Right atrium auricular region (tissue), 2 donors: ENCODE results near the gene CGAS. TPM values are rescaled to one million over a fixed set of nuclear protein-coding genes. Genes with fewer than 3 reads are reported as not detected.
A peak's percentile ranks its signal among the peaks of the same experiment; 100 is the strongest.
"Not testable (repeated sequence)": the region's sequence is repeated elsewhere in the genome, so short reads cannot be mapped to it uniquely, and the experiment has no call there.

Experiments
- DNase-seq: peaks from one replicate; pipeline ENCODE4 v3.0.0-alpha.2; 2019; ENCODE audit warnings: low spot score
- H3K27ac ChIP-seq, 2 donors: fragments of 200-600 bp; sonication (generic); 1 replicate in 1 of 2; 2 replicates in 1 of 2; pipeline ENCODE4 v1.5.1; 2016 to 2019
- H3K27me3 ChIP-seq, 2 donors: fragments of 200-600 bp; sonication (generic); one replicate each; pipeline versions ENCODE4 v1.5.1 to v1.6.0; 2017 to 2019
- H3K36me3 ChIP-seq: fragments of 200-600 bp; sonication (generic); one replicate; pipeline ENCODE4 v1.5.1; 2016
- H3K4me1 ChIP-seq, 2 donors: fragments of 200-600 bp; sonication (generic); one replicate each; pipeline versions ENCODE4 v1.5.1 to v1.6.0; 2017 to 2019
- H3K4me3 ChIP-seq, 2 donors: fragments of 200-600 bp; sonication (generic); 1 replicate in 1 of 2; 2 replicates in 1 of 2; pipeline ENCODE4 v1.5.1; 2017 to 2019; ENCODE audit warnings: mild to moderate bottlenecking in 1 of 2, moderate library complexity in 1 of 2
- H3K9me3 ChIP-seq, 2 donors: fragments of 200-600 bp; sonication (generic); one replicate each; pipeline ENCODE4 v1.5.1; 2019
- total RNA-seq, 2 donors: library from RNA; depleted of rRNA; stranded (reverse); fragments of >200 nt; gene quantifications; one replicate each; pipeline ENCODE4 v1.1.0, GENCODE V29; 2016
- TF ChIP-seq, protein P1 (sequence below), 2 donors: fragments of 200-600 bp; sonication (generic); IDR thresholded peaks; one replicate each; pipeline ENCODE4 v1.5.1; 2019; ENCODE audit warnings: antibody characterized with exemption in 2 of 2

CGAS gene
- total RNA-seq, 2 donors from 2014 or later, result 1.4 to 1.7 TPM

DNA sequence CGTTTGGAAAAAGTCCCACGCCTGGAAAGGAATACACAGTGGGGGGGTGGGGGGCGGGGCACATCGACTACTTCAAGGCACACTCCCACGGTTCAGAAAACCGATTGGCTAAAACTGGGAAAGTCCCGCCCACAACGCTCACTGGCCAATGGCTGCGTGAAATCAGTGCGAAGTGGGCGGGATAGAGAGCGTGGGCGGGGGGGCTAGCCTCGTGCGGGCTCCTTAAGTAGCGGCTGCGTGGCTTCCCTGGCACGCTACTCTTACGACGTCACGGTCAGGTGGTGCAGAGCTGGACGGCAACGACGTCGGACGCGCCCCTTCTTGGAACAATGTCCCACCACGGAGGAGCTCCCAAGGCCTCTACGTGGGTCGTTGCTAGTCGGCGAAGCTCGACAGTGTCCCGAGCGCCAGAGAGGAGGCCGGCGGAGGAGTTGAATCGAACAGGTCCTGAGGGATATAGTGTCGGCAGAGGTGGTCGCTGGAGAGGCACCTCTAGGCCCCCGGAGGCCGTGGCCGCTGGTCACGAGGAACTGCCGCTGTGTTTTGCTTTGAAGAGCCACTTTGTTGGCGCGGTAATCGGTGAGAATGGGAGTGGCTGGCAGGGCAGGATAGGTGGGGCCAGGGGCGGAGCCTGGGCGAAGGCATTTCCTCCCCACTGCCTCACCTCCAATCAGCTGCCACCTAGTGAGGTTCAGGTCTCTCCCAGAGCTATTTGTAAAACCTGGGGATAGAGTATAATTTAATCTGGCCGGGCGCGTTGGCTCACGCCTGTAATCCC, 57.3 kb downstream of the CGAS start, which contains the start of gene DDX43:
Gene DDX43 (plus strand): TSS at position 252 of the 778 bp plus-strand sequence. CDS start 78 bp downstream, at position 330.
- H3K27ac ChIP-seq, result peak within 1 kb of the TSS in 1 of 2 donors; percentile 64
- no peaks in the 10 kb centered on the region for H3K27me3 ChIP-seq
- TF ChIP-seq, protein P1, sequence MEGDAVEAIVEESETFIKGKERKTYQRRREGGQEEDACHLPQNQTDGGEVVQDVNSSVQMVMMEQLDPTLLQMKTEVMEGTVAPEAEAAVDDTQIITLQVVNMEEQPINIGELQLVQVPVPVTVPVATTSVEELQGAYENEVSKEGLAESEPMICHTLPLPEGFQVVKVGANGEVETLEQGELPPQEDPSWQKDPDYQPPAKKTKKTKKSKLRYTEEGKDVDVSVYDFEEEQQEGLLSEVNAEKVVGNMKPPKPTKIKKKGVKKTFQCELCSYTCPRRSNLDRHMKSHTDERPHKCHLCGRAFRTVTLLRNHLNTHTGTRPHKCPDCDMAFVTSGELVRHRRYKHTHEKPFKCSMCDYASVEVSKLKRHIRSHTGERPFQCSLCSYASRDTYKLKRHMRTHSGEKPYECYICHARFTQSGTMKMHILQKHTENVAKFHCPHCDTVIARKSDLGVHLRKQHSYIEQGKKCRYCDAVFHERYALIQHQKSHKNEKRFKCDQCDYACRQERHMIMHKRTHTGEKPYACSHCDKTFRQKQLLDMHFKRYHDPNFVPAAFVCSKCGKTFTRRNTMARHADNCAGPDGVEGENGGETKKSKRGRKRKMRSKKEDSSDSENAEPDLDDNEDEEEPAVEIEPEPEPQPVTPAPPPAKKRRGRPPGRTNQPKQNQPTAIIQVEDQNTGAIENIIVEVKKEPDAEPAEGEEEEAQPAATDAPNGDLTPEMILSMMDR (IDR thresholded peaks at IDR 0.05), result no peak
- peak within 1 kb of the TSS; percentile 13 to 33 for H3K4me3 ChIP-seq
- no peaks in the 10 kb centered on the region for H3K36me3 ChIP-seq
- DNase-seq, result peak; percentile 61
- H3K4me1 ChIP-seq, result no peaks in the 10 kb centered on the region
- H3K9me3 ChIP-seq, result no peaks in the 10 kb centered on the region

DNA sequence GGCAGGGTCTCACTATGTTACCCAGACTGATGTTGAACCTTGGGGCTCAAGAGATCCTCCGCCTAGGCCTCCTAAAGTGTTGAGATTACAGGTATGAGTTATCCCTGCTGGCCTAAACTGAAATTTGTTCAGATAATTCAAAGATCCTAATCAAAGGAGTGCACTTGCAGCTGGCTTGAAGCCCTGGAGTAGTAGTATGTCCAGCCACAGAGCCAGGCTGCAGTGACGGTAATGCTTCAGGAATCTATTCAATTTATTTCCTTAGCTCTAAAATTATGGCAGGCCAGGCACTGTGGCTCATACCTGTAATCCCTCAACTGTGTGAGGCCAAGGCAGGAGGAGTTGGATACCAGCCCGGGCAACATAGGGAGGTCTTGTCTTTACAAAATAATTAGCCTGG, 58.8 kb downstream of the CGAS start:
- no peaks in the 10 kb centered on the region for H3K9me3 ChIP-seq
- no peaks in the 10 kb centered on the region for H3K4me1 ChIP-seq

DNA sequence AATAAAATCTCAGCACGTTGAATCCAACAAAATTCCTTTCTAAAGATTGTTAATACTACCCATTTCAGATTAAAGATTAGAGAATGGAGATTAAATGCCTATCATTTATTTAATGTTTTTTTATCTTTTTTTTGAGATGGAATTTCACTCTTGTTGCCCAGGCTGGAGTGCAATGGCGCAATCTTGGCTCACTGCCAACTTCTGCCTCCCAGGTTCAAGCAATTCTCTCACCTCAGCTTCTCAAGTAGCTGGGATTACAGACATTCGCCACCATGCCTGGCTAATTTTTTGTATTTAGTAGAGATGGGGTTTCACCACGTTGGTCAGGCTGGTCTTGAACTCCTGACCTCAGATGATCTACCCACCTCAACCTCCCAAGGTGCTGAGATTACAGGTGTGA, 59.9 kb downstream of the CGAS start:
- not testable (repeated sequence) for DNase-seq, H3K4me1 ChIP-seq, H3K36me3 ChIP-seq, H3K9me3 ChIP-seq, H3K27ac ChIP-seq, H3K27me3 ChIP-seq, H3K4me3 ChIP-seq

More for the DNA sequence above, 58.8 kb downstream of the CGAS start:
- DNase-seq, result no peak
- Histone ChIP-seq H3K4me3 (no peak overlapping the region), H3K27me3 (no peaks in the 10 kb centered on the region), H3K27ac (no peak overlapping the region), H3K36me3 (no peaks in the 10 kb centered on the region)
- TF ChIP-seq, protein P1 (IDR thresholded peaks at IDR 0.05), result no peak

DNA sequence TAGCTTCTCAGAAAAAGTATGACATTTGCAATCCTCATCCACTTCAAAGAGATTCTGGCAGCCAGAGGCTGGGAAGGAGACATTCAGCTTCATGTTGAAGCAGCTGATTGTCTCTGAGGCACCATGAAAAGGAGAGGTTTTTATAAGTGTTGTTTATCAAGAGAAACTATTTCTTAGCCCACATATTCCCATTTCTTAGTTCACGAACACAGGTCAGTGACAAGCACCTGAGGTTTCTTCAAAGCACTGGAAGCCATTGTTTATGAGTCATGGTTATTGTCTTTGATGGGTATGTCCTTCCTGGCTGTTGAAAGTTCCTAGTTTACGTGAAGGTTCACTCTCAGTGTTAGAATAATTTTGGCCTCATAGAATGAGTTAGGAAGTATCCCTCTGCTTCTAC, 60.4 kb downstream of the CGAS start:
- Histone ChIP-seq H3K4me1 (no peaks in the 10 kb centered on the region), H3K4me3 (no peak overlapping the region), H3K27ac (no peak overlapping the region), H3K9me3 (no peaks in the 10 kb centered on the region), H3K36me3 (no peaks in the 10 kb centered on the region), H3K27me3 (no peaks in the 10 kb centered on the region)
- no peak for DNase-seq
- TF ChIP-seq, protein P1 (IDR thresholded peaks at IDR 0.05), result no peak

DNA sequence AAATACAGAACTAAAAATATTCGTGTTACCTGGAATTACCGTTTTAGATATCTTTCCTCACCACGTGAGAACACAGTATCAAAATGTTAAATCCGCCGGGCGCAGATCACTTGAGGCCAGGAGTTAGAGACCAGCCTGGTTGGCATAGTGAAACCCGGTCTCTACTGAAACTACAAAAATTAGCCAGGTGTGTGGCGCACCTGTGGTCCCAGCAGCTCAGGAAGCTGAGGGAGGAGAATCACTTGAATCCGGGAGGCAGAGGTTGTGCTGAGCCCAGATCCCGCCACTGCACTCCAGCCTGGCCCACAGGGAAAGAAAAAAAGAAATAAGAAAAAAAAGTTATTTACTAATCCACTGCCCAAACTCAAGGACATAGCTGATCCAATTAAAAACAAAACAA, 62.2 kb downstream of the CGAS start:
- TF ChIP-seq, protein P1 (IDR thresholded peaks at IDR 0.05), result no peak
- Histone ChIP-seq H3K9me3 (no peaks in the 10 kb centered on the region), H3K27me3 (no peaks in the 10 kb centered on the region), H3K4me3 (no peak overlapping the region), H3K27ac (no peak overlapping the region), H3K36me3 (no peaks in the 10 kb centered on the region), H3K4me1 (no peaks in the 10 kb centered on the region)
- DNase-seq, result no peak

DNA sequence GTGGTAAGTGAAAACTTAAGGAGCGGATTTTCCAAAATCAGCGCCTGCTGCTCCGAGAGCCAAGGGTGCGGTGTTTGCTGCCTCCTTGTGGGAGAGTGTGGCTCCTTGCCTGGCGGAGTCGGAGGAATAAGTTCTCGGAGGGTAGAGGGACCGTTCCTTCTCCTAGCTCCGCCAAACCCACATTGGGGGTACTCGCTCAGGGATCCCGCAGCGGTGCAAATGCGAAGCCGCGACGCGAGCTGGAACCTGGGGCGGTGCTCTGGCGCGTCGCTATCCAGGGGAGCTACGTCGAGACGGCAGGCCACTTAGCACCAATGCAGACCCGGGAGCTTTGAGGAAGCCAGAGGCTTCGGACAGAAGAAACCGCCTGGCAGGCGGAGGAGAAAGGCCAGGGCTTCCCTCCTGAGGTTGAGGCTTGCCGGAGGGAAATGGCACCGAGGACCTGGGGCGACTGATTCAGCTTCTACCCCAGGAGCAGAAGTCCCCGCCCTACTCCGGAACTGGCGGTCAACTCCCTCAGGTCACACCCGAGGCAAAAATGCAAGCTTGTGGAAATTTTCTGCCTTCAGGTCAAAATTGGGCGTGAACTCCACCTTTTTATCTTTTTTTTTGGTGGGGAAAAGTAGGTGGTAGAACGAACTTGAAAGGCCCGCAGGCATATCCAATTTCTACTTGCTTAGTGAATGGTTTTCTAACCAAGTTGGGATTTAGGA, 63.1 kb downstream of the CGAS start:
- Histone ChIP-seq H3K36me3 (no peaks in the 10 kb centered on the region), H3K4me1 (no peaks in the 10 kb centered on the region), H3K9me3 (no peaks in the 10 kb centered on the region), H3K27me3 (no peaks in the 10 kb centered on the region), H3K4me3 (peak overlapping the region; percentile 31 to 53), H3K27ac (no peak overlapping the region)
- DNase-seq, result peak; percentile 60
- TF ChIP-seq, protein P1 (IDR thresholded peaks at IDR 0.05), result peak; percentile 51 to 66
